Activated T-cell treated with anti-CD3 and anti-CD28 coated beads for 24 hours (primary cell): ENCODE measurements around the gene SMIM27.
"Not testable (repeated sequence)": the region's sequence is repeated elsewhere in the genome, so short reads cannot be mapped to it uniquely, and the experiment has no call there.

ENCODE experiments used
- DNase-seq: peaks from one replicate; pipeline ENCODE4 v3.0.0-alpha.2; 2020; ENCODE audit warnings: low read depth

Gene SMIM27

GRCh38 chr9:32599021-32599420, 46.9 kb downstream of the SMIM27 start:
- not testable (repeated sequence) for DNase-seq
